GM12878 (cell line): ENCODE results near the gene SLC43A1.

Source experiments
- CHD2 ChIP-seq: IDR thresholded peaks from 2 replicates; pipeline ENCODE4 v1.6.1; 2011; ENCODE audit warnings: low read depth, low read length, improper control_type of control experiment, borderline replicate concordance
- POLR2AphosphoS2 ChIP-seq: IDR thresholded peaks from 2 replicates; pipeline ENCODE4 v1.6.1; 2011; ENCODE audit warnings: low read depth, mild to moderate bottlenecking, low read length, improper control_type of control experiment, moderate library complexity

DNA sequence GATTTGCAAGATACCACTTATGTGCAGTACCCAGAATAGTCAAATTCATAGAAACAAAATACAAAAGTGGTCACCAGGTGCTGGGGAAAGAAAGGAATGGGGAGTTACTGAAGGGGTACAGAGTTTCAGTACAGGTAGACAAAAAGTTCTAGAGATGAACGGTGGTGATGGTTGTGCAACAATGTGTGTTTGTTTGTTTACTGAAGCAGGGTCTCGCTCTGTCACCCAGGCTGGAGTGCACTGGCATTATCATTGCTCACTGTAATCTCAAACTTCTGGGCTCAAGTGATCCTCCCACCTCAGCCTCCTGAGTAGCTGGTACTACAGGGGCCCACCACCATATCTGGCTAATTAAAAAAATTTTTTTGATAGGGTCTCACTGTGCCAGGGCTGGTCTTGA lies 39.9 kb upstream of the SLC43A1 start:
- TF ChIP-seq POLR2AphosphoS2 = no peak
- no peak for TF ChIP-seq CHD2
